IMR-90 (cell line): Measurements from ENCODE around the gene PLEK. TPM values are rescaled to one million over a fixed set of nuclear protein-coding genes. Genes with fewer than 3 reads are reported as not detected.

Source experiments
- ATAC-seq: fragments of 200-7000 bp; cut with Tn5 transposase; 2 replicates; pipeline ENCODE4 v1.9.1; 2020; ENCODE audit warnings: low read depth, mild to moderate bottlenecking, moderate library complexity
- BruUV-seq: library from RNA; stranded (reverse); fragments of 400-500 nt; replicated peaks from 2 replicates; lab custom pipeline; 2021; lab: Mats Ljungman, UMichigan
- CTCF ChIA-PET: fragments of 300-600 bp; formaldehyde crosslinking; extraction: SDS; loops from one replicate; lab custom pipeline; 2021; ENCODE audit warnings: antibody characterized with exemption; lab: Yijun Ruan, JAX
- POLR2A ChIA-PET: fragments of 300-600 bp; sonication (Branson Sonifier 250); formaldehyde crosslinking; loops from one replicate; lab custom pipeline; 2022; ENCODE audit warnings: antibody characterized with exemption; ENCODE audit not compliant: unreplicated experiment; lab: Charles Lee
- DNase-seq: peaks from one replicate; pipeline ENCODE4 v3.0.0; 2013
- H2AFZ ChIP-seq: replicated peaks from 2 replicates; pipeline ENCODE3; 2013; ENCODE audit warnings: low read length, mild to moderate bottlenecking; ENCODE audit not compliant: poor library complexity
- H2AK5ac ChIP-seq: 2 replicates; pipeline ENCODE4 v1.6.1; 2013; ENCODE audit warnings: low read depth, low read length, inconsistent platforms
- H2AK9ac ChIP-seq: replicated peaks from 2 replicates; pipeline ENCODE3; 2013; ENCODE audit warnings: mild to moderate bottlenecking, low read depth, low read length, moderate library complexity; ENCODE audit not compliant: poor library complexity
- H2BK120ac ChIP-seq: 2 replicates; pipeline ENCODE4 v1.6.1; 2013; ENCODE audit warnings: low read depth, low read length, inconsistent platforms
- H2BK15ac ChIP-seq: 3 replicates; pipeline ENCODE4 v1.6.1; 2013; ENCODE audit warnings: low read depth, low read length, inconsistent platforms
- H2BK20ac ChIP-seq: 2 replicates; pipeline ENCODE4 v1.6.1; 2013; ENCODE audit warnings: low read depth, mild to moderate bottlenecking, inconsistent platforms, low read length, moderate library complexity
- H2BK5ac ChIP-seq: 2 replicates; pipeline ENCODE4 v1.6.1; 2013; ENCODE audit warnings: mild to moderate bottlenecking, low read depth, low read length, inconsistent platforms; ENCODE audit not compliant: poor library complexity, severe bottlenecking
- H3K14ac ChIP-seq: replicated peaks from 2 replicates; pipeline ENCODE4 v1.6.1; 2013; ENCODE audit warnings: low read depth, low read length, inconsistent platforms
- H3K18ac ChIP-seq: 2 replicates; pipeline ENCODE4 v1.6.1; 2013; ENCODE audit warnings: low read depth, low read length, control low read depth
- H3K23ac ChIP-seq: 2 replicates; pipeline ENCODE4 v1.6.1; 2013; ENCODE audit warnings: low read depth, low read length, inconsistent platforms
- H3K27ac ChIP-seq: 2 replicates; pipeline ENCODE4 v1.5.1; 2013; ENCODE audit warnings: mild to moderate bottlenecking, control low read depth, low read length; ENCODE audit not compliant: insufficient read depth
- H3K27me3 ChIP-seq: 2 replicates; pipeline ENCODE4 v1.6.1; 2013; ENCODE audit warnings: low read length; ENCODE audit not compliant: control insufficient read depth, insufficient read depth
- H3K36me3 ChIP-seq: 2 replicates; pipeline ENCODE4 v1.6.1; 2013; ENCODE audit warnings: low read length, mixed read lengths; ENCODE audit not compliant: control insufficient read depth, insufficient read depth
- H3K4ac ChIP-seq: 2 replicates; pipeline ENCODE4 v1.6.1; 2013; ENCODE audit warnings: low read depth, low read length, inconsistent platforms
- H3K4me1 ChIP-seq: 2 replicates; pipeline ENCODE4 v1.6.1; 2013; ENCODE audit warnings: low read length, mixed read lengths; ENCODE audit not compliant: control insufficient read depth, insufficient read depth
- H3K4me2 ChIP-seq: 2 replicates; pipeline ENCODE4 v1.6.1; 2013; ENCODE audit warnings: low read depth, mild to moderate bottlenecking, control low read depth, low read length, moderate library complexity
- H3K4me3 ChIP-seq: 2 replicates; pipeline ENCODE4 v1.5.1; 2013; ENCODE audit warnings: low read depth, mild to moderate bottlenecking, control low read depth, low read length, moderate library complexity; ENCODE audit not compliant: insufficient read depth
- H3K56ac ChIP-seq: 2 replicates; pipeline ENCODE4 v1.6.1; 2013; ENCODE audit warnings: low read length, inconsistent platforms; ENCODE audit not compliant: insufficient read depth; ENCODE audit errors: extremely low read depth
- H3K79me1 ChIP-seq, 2 experiments: 2 replicates each; pipeline ENCODE4 v1.6.1; 2013; ENCODE audit warnings: low read length in 2 of 2, inconsistent platforms in 1 of 2, low read depth in 1 of 2
- H3K9ac ChIP-seq: 2 replicates; pipeline ENCODE4 v1.6.1; 2013; ENCODE audit warnings: low read depth, low read length, control low read depth
- H3K9me1 ChIP-seq: 2 replicates; pipeline ENCODE4 v1.6.1; 2013; ENCODE audit warnings: low read length, inconsistent platforms; ENCODE audit not compliant: insufficient read depth
- H3K9me3 ChIP-seq: 2 replicates; pipeline ENCODE4 v1.6.1; 2013; ENCODE audit warnings: low read length; ENCODE audit not compliant: control insufficient read depth, insufficient read depth
- H4K20me1 ChIP-seq: 2 replicates; pipeline ENCODE4 v1.6.1; 2013; ENCODE audit warnings: low read length, inconsistent platforms; ENCODE audit not compliant: insufficient read depth
- H4K5ac ChIP-seq: 2 replicates; pipeline ENCODE4 v1.6.1; 2013; ENCODE audit warnings: mild to moderate bottlenecking, low read depth, low read length, control low read depth
- H4K8ac ChIP-seq, 2 experiments: 2 replicates each; pipeline ENCODE4 v1.6.1; 2013; ENCODE audit warnings: low read depth in 2 of 2, low read length in 2 of 2, control low read depth in 1 of 2, inconsistent platforms in 1 of 2
- H4K91ac ChIP-seq: 2 replicates; pipeline ENCODE4 v1.6.1; 2013; ENCODE audit warnings: low read depth, low read length, inconsistent platforms; ENCODE audit not compliant: insufficient read depth
- BHLHE40 ChIP-seq: fragments of 150-350 bp; IDR thresholded peaks from 2 replicates; pipeline ENCODE4 v1.6.1; 2016; ENCODE audit warnings: mild to moderate bottlenecking, low read depth, low read length
- CEBPB ChIP-seq: IDR thresholded peaks from 2 replicates; pipeline ENCODE4 v1.6.1; 2012; ENCODE audit warnings: low read depth, low read length, improper control_type of control experiment
- CHD1 ChIP-seq: IDR thresholded peaks from 2 replicates; pipeline ENCODE4 v1.6.1; 2012; ENCODE audit warnings: low read depth, low read length, improper control_type of control experiment
- CTCF ChIP-seq: conservative IDR thresholded peaks from 2 replicates; pipeline ENCODE4 v1.5.1; 2012; ENCODE audit warnings: mild to moderate bottlenecking, low read depth, low read length, improper control_type of control experiment
- ELK1 ChIP-seq: fragments of 150-350 bp; IDR thresholded peaks from 2 replicates; pipeline ENCODE4 v1.6.1; 2016; ENCODE audit warnings: low read depth, mild to moderate bottlenecking, low read length, moderate library complexity, borderline replicate concordance
- FOS ChIP-seq: fragments of 150-350 bp; IDR thresholded peaks from 2 replicates; pipeline ENCODE4 v1.6.1; 2016; ENCODE audit warnings: low read depth, low read length
- MAFK ChIP-seq: IDR thresholded peaks from 2 replicates; pipeline ENCODE4 v1.6.1; 2012; ENCODE audit warnings: low read depth, low read length, improper control_type of control experiment
- MAZ ChIP-seq: IDR thresholded peaks from 2 replicates; pipeline ENCODE4 v1.6.1; 2012; ENCODE audit warnings: low read depth, mild to moderate bottlenecking, low read length, improper control_type of control experiment, moderate library complexity, borderline replicate concordance
- MXI1 ChIP-seq: IDR thresholded peaks from 2 replicates; pipeline ENCODE4 v1.6.1; 2012; ENCODE audit warnings: low read depth, mild to moderate bottlenecking, low read length, moderate library complexity, borderline replicate concordance
- NFE2L2 ChIP-seq: fragments of 150-350 bp; IDR thresholded peaks from 2 replicates; pipeline ENCODE4 v1.6.1; 2016; ENCODE audit warnings: low read depth, mild to moderate bottlenecking, low read length
- POLR2A ChIP-seq: IDR thresholded peaks from 2 replicates; pipeline ENCODE4 v1.6.1; 2012; ENCODE audit warnings: mild to moderate bottlenecking, low read depth, low read length
- RAD21 ChIP-seq: IDR thresholded peaks from 2 replicates; pipeline ENCODE4 v1.6.1; 2012; ENCODE audit warnings: low read length, improper control_type of control experiment
- RCOR1 ChIP-seq: IDR thresholded peaks from 2 replicates; pipeline ENCODE4 v1.6.1; 2012; ENCODE audit warnings: mild to moderate bottlenecking, low read length, improper control_type of control experiment; ENCODE audit not compliant: insufficient replicate concordance
- RFX5 ChIP-seq: IDR thresholded peaks from 2 replicates; pipeline ENCODE4 v1.8.0; 2012; ENCODE audit warnings: low read depth, mild to moderate bottlenecking, low read length, moderate library complexity
- SMC3 ChIP-seq: fragments of 150-350 bp; IDR thresholded peaks from 2 replicates; pipeline ENCODE4 v1.6.1; 2016; ENCODE audit warnings: low read depth, mild to moderate bottlenecking, antibody characterized with exemption, low read length, moderate library complexity
- WGBS, 2 experiments: methylation state at CpG; one replicate each; pipeline versions ENCODE4 v1.1.5 to v1.1.7; 2013; ENCODE audit warnings: missing lambda C conversion rate in 2 of 2; ENCODE audit not compliant: insufficient read length in 1 of 2; ENCODE audit errors: extremely low coverage in 2 of 2; 5-methylcytosine and 5-hydroxymethylcytosine counted together
- dilution Hi-C: fragments of 300-500 bp; cut with HindIII; formaldehyde crosslinking; loops from one replicate; pipeline ENCODE4 v1.14.3; 2018; ENCODE audit warnings: low sequenced_read_pairs; ENCODE audit not compliant: unreplicated experiment
- in situ Hi-C: fragments of 300-500 bp; cut with MboI; formaldehyde crosslinking; loops from 3 replicates; pipeline ENCODE4 v1.14.3; 2019; ENCODE audit warnings: low sequenced_read_pairs, inconsistent platforms, mixed read lengths
- intact Hi-C: fragments of 100-400 bp; cut with micrococcal nuclease; formaldehyde crosslinking; loops from 2 replicates; pipeline ENCODE4 v1.10.0; 2022
- polyA plus RNA-seq, 3 experiments: library from polyadenylated mRNA; depleted of rRNA; stranded (reverse); fragments of >200 nt; gene quantifications; 2 replicates each; pipeline ENCODE4 v1.2.3, GENCODE V29; 2012; ENCODE audit warnings: low replicate concordance in 1 of 3
- total RNA-seq: library from RNA; depleted of rRNA; stranded (reverse); fragments of >200 nt; gene quantifications from 2 replicates; pipeline ENCODE4 v1.2.3, GENCODE V29; 2012
- TF ChIP-seq, protein P1 (sequence below): fragments of 150-350 bp; IDR thresholded peaks from 2 replicates; pipeline ENCODE4 v1.6.1; 2017; ENCODE audit warnings: mild to moderate bottlenecking, antibody characterized with exemption, low read length, low read depth

The PLEK gene
- total and polyA plus RNA-seq, 2 of the 4 experiments (the other 2 are of a cell fraction) = under 0.01 TPM; not detected in 1

- TF ChIP-seq MXI1 = no peak
- no peak for TF ChIP-seq RFX5
- TF ChIP-seq SMC3 = no peak
- no peak for TF ChIP-seq MAFK
Measured at GRCh38 chr2:68341062-68341329, 24.1 kb upstream of the PLEK start (continued).

GRCh38 chr2:68341583-68341982, 23.5 kb upstream of the PLEK start:
- in situ Hi-C loops (no loop called here), dilution Hi-C loops (no loop called here), intact Hi-C loops (no loop called here)
- H2BK15ac ChIP-seq = no peak overlapping the region; the same call in 2 of the 3 replicates
- H2BK120ac ChIP-seq = no peak overlapping the region
- DNase-seq (no peak), ATAC-seq (no peak)
- H4K8ac ChIP-seq = no peak overlapping the region
- no peaks in the 10 kb centered on the region for H3K9me1 ChIP-seq
- H3K9ac ChIP-seq = no peak overlapping the region
- H3K9me3 ChIP-seq = no peaks in the 10 kb centered on the region
- no peak overlapping the region for H3K56ac ChIP-seq
- H3K18ac ChIP-seq = no peak overlapping the region
- ChIA-PET POLR2A (no interaction called here), CTCF (no interaction called here)
- no peak overlapping the region for H2AFZ ChIP-seq
- H2AK5ac ChIP-seq = no peak overlapping the region
- no peak overlapping the region for H2AK9ac ChIP-seq
- H3K4me3 ChIP-seq = no peak overlapping the region
- no peak overlapping the region for H3K14ac ChIP-seq
- no peak overlapping the region for H2BK5ac ChIP-seq
- H4K5ac ChIP-seq = no peak overlapping the region
- BruUV-seq = no TSS peak
- no peak overlapping the region for H3K4ac ChIP-seq
- no peak overlapping the region for H3K23ac ChIP-seq
- no peak for TF ChIP-seq CEBPB
- no peak for TF ChIP-seq FOS
- TF ChIP-seq POLR2A = no peak
- no peak for TF ChIP-seq ELK1
- no peak for TF ChIP-seq MXI1
- TF ChIP-seq CHD1 = no peak
- no peak for TF ChIP-seq MAZ
- TF ChIP-seq, protein P1, sequence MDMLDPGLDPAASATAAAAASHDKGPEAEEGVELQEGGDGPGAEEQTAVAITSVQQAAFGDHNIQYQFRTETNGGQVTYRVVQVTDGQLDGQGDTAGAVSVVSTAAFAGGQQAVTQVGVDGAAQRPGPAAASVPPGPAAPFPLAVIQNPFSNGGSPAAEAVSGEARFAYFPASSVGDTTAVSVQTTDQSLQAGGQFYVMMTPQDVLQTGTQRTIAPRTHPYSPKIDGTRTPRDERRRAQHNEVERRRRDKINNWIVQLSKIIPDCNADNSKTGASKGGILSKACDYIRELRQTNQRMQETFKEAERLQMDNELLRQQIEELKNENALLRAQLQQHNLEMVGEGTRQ = no peak
- no peak for TF ChIP-seq CTCF
- TF ChIP-seq SMC3 = no peak
- no peak for TF ChIP-seq RFX5
- TF ChIP-seq RAD21 = no peak
- TF ChIP-seq BHLHE40 = no peak
- no peak for TF ChIP-seq MAFK
- TF ChIP-seq NFE2L2 = no peak
- no peak for TF ChIP-seq RCOR1
- H3K27me3 ChIP-seq = no peaks in the 10 kb centered on the region
- no peaks in the 10 kb centered on the region for H3K36me3 ChIP-seq
- no peaks in the 10 kb centered on the region for H4K20me1 ChIP-seq
- no peak overlapping the region for H3K27ac ChIP-seq
- no peaks in the 10 kb centered on the region for H3K4me1 ChIP-seq
- H4K91ac ChIP-seq = no peak overlapping the region
- no peaks in the 10 kb centered on the region for H3K79me1 ChIP-seq
- no CpG with 5 or more reads among the region's 4 CpGs for WGBS, 2 experiments
- H2BK20ac ChIP-seq = no peak overlapping the region
- no peak overlapping the region for H3K4me2 ChIP-seq
